Hematopoietic multipotent progenitor cell treated with erythropoietin and hydrocortisone succinate and interleukin-3 and kit ligand, for 17 days (in vitro differentiated cells): ENCODE data around the gene NFKBIL1.

Experiments used
- DNase-seq: peaks from one replicate; pipeline ENCODE4 v3.0.0-alpha.2; 2015; ENCODE audit warnings: low spot score

The NFKBIL1 gene

DNA sequence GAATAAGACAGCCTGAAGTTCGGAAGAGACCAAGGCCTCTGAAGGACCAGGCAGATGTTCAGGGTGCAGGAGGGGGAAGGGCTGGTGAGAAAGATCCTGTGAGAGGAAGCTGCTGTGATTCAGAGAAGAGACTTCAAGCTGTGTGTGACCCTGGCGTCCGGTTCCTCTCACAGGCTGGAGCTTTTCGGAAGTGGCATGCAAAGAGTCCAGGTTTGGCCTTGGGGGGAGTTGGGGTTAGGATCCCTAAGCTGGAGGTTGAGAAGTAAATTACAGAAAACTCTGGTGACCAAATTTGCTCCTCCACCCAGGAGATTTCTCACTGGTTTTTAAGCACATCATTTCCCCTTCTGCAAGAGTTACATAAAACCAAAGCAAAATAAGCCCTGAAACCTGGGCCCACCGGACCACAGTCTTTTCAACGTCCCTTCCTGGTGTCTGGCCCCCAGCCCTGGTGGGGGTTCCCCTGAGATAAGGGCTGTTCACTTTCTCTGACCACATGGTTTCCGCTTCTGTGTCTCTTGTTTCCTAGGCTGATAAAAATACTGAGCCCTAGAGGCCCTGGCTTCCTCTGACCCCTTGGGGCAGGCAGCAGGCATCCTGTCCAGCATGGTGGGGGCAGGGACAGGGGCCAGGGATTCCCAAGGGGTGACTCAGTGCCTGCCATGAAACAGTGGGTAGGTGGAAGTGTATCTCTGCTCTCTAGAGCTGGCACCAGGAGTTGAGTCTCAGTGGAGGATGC, 12.7 kb downstream of the NFKBIL1 start:
- no peak for DNase-seq

- no peak for DNase-seq
Observed at GRCh38 chr6:31560697-31561058, 13.3 kb downstream of the NFKBIL1 start.

GRCh38 chr6:31567531-31568370, 20.3 kb downstream of the NFKBIL1 start:
- no peak for DNase-seq

- DNase-seq, result no peak
Observed at GRCh38 chr6:31568537-31568961, 21.1 kb downstream of the NFKBIL1 start.

DNA sequence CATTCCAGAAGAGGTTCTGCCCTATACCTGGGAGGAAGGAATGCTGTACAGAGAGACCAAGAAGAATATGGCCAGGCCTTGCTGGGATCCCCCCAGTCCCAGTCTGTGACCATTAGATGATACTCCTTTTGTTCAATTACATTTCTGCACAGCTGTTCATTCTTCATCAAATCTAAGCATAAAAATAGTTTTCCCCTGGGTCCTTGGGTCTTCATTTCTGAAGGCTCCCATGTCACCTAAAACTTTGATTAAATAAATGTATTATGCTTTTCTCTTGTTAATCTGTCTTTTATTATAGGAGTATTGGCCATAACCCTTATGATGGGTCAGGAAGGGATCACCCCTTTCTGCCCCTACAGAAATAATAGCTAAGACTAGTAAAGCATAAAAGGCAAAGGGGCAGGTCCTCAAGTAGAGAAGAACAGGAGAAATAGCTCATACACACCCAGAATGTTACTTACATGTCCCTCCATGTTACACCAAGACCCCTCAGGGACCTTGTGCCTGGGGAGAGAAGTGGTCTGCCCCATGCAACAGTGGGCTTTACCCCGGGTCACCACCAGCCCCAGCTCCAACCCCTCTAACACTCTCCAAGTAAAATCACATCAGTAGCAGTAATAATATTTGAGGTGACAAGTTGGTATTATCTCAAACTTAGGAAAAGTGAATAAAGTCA, 22.6 kb downstream of the NFKBIL1 start:
- DNase-seq, result no peak

DNA sequence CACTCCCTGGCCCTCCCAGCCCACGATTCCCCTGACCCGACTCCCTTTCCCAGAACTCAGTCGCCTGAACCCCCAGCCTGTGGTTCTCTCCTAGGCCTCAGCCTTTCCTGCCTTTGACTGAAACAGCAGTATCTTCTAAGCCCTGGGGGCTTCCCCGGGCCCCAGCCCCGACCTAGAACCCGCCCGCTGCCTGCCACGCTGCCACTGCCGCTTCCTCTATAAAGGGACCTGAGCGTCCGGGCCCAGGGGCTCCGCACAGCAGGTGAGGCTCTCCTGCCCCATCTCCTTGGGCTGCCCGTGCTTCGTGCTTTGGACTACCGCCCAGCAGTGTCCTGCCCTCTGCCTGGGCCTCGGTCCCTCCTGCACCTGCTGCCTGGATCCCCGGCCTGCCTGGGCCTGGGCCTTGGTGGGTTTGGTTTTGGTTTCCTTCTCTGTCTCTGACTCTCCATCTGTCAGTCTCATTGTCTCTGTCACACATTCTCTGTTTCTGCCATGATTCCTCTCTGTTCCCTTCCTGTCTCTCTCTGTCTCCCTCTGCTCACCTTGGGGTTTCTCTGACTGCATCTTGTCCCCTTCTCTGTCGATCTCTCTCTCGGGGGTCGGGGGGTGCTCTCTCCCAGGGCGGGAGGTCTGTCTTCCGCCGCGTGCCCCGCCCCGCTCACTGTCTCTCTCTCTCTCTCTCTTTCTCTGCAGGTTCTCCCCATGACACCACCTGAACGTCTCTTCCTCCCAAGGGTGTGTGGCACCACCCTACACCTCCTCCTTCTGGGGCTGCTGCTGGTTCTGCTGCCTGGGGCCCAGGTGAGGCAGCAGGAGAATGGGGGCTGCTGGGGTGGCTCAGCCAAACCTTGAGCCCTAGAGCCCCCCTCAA, 24.9 kb downstream of the NFKBIL1 start, which contains the start of gene LTA:
LTA (plus strand) TSS at position 249 of the 871 bp plus-strand sequence; CDS start at position 703, 454 bp downstream.
- DNase-seq, result no peak

- no peak for DNase-seq
Observed at GRCh38 chr6:31573239-31574105, 26.1 kb downstream of the NFKBIL1 start.

- DNase-seq, result no peak
Observed at GRCh38 chr6:31574106-31575061, 27.0 kb downstream of the NFKBIL1 start.

- DNase-seq, result no peak
Observed at GRCh38 chr6:31575335-31575901, 28.0 kb downstream of the NFKBIL1 start, which contains the start of gene TNF. TNF (plus strand) TSS chr6:31575565; CDS start chr6:31575742, 177 bp downstream.

GRCh38 chr6:31575952-31576685, 28.7 kb downstream of the NFKBIL1 start:
- DNase-seq, result no peak

- DNase-seq, result no peak
Observed at GRCh38 chr6:31576897-31577578, 29.6 kb downstream of the NFKBIL1 start.

DNA sequence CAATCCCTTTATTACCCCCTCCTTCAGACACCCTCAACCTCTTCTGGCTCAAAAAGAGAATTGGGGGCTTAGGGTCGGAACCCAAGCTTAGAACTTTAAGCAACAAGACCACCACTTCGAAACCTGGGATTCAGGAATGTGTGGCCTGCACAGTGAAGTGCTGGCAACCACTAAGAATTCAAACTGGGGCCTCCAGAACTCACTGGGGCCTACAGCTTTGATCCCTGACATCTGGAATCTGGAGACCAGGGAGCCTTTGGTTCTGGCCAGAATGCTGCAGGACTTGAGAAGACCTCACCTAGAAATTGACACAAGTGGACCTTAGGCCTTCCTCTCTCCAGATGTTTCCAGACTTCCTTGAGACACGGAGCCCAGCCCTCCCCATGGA, 30.2 kb downstream of the NFKBIL1 start:
- DNase-seq, result no peak

DNA sequence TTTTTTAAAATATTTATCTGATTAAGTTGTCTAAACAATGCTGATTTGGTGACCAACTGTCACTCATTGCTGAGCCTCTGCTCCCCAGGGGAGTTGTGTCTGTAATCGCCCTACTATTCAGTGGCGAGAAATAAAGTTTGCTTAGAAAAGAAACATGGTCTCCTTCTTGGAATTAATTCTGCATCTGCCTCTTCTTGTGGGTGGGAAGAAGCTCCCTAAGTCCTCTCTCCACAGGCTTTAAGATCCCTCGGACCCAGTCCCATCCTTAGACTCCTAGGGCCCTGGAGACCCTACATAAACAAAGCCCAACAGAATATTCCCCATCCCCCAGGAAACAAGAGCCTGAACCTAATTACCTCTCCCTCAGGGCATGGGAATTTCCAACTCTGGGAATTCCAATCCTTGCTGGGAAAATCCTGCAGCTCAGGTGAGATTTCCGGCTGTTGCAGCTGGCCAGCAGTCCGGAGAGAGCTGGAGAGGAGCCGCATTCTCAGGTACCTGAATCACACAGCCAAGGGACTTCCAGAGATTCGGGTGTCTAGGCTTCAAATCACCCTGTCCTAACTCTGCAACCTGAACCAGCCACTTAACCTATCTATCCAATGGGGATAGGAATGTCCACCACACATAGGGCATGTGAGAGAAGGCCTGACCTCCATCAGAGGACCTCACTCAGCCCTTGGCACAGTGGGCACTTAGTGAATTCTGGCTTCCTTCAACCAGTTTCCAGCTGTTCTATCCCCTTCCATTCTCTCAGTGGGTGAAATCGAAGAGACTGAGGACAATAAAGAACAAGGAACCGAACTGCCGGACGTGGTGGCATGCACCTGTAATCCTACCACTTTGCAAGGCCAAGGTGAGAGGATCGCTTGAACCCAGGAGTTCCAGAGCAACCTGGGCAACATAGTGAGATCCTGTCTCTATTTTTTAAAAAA, 31.0 kb downstream of the NFKBIL1 start:
- no peak for DNase-seq

DNA sequence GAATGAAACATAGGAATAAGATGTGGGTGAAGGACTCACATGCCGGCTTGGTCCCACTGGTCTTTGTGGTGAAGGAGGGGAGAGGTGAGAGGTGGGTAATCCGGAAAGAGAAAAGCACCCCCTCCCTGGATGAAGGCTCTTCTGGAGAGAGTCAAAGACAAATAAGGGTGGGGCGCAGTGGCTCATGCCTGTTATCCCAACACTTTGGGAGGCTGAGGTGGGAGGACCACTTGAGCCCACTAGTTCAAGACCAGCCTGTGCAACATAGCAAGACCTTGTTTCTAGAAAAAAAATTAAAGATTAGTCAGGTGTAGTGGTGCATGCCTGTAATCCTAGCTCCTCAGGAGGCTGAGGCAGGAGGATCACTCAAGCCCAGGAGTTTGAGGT, 31.7 kb downstream of the NFKBIL1 start:
- no peak for DNase-seq

DNA sequence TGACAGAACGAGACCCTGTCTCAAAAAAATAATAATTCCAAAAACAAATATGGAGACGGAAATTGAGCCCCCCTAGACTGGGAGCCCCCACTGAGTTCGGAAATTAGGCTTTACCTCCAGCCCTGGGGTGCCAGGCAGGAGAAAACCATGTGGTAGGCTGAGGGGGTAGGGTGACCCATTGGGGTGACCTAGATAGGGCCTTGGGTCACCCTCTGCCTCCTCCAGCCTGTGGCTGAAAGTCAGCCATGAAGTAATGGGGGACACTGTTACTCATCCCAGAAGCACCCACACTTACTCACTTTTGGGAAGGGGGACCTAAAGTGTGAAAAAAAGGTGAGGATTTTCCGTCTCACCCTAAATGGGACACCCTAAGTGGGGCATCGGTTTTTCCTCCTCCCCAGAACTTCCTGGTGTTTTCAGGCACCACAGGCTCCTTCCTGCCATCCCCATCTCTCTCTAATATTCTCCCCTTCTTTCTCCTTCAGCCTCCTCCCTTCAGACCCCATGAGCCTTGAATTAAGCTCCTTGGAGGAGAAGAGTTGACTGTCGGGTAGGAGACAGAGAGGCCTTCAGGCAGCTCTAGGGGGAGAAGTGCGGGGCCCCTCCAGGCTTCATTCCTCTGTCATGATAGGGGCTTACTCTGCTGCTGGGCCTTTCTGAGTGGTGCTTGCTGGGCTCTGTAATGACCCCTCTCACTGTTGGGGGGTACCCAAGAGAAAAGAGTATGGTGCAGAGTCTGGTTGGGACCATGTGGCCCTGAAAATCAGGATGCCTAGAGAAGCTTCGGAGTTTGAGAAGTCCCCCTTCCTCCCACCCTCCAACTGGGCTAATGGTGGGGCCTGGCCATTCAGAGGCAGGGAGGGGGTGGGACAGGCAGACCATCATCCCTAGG, 32.4 kb downstream of the NFKBIL1 start:
- DNase-seq, result no peak

GRCh38 chr6:31580438-31580740, 33.0 kb downstream of the NFKBIL1 start:
- DNase-seq, result no peak
